Caki2 (cell line): Measurements from ENCODE around the gene SELPLG. TPM values are rescaled to one million over a fixed set of nuclear protein-coding genes. Genes with fewer than 3 reads are reported as not detected.

Source experiments
- total RNA-seq: library from RNA; depleted of rRNA; stranded (reverse); fragments of >200 nt; shearing (Covaris generic); gene quantifications from 2 replicates; pipeline ENCODE4 v1.2.3, GENCODE V29; 2014; ENCODE audit warnings: low replicate concordance; rRNA removed

Gene SELPLG
- total RNA-seq, 1 experiment from 2014 or later: not detected

Other genes starting within 250 kb of the SELPLG start
- gene FICD, start 118.6 kb downstream of the SELPLG start, total RNA-seq: 1.4 and 1.7 TPM in 2 replicates
- gene SART3, start 72.7 kb downstream of the SELPLG start, total RNA-seq: 19.5 and 26.7 TPM in 2 replicates
- 84.4 and 130 TPM in 2 replicates for gene ISCU, start 71.3 kb downstream of the SELPLG start, total RNA-seq
- gene TMEM119, start 35.8 kb downstream of the SELPLG start, total RNA-seq: not detected in 2 replicates
- gene CORO1C, start 97.6 kb upstream of the SELPLG start, total RNA-seq: 75.6 and 89.9 TPM in 2 replicates
- 6.6 and 8.7 TPM in 2 replicates for gene SSH1, start 223.7 kb upstream of the SELPLG start, total RNA-seq
- not detected in 2 replicates for gene DAO, start 246.2 kb upstream of the SELPLG start, total RNA-seq